HepG2 (cell line): Measurements from ENCODE around the gene CORO1A. TPM values are rescaled to one million over a fixed set of nuclear protein-coding genes. Genes with fewer than 3 reads are reported as not detected.
A peak's percentile ranks its signal among the peaks of the same experiment; 100 is the strongest.

ENCODE experiments used
- BHLHE40 ChIP-seq: IDR thresholded peaks from 2 replicates; pipeline ENCODE4 v1.6.1; 2011; ENCODE audit warnings: low read length, improper control_type of control experiment
- ELF4 ChIP-seq: sonication (generic); formaldehyde crosslinking; IDR thresholded peaks from 2 replicates; pipeline ENCODE4 v1.5.0; 2020; ENCODE audit warnings: missing genetic modification reagents, mild to moderate bottlenecking, moderate library complexity, borderline replicate concordance
- FOXJ3 ChIP-seq: sonication (generic); formaldehyde crosslinking; IDR thresholded peaks from 2 replicates; pipeline ENCODE4 v1.4.0; 2020; ENCODE audit warnings: missing genetic modification reagents, mild to moderate bottlenecking, borderline replicate concordance
- GTF3A ChIP-seq: sonication (generic); formaldehyde crosslinking; conservative IDR thresholded peaks from 2 replicates; pipeline ENCODE4 v1.4.0; 2020; ENCODE audit warnings: mild to moderate bottlenecking, missing genetic modification reagents
- JDP2 ChIP-seq: sonication (generic); formaldehyde crosslinking; IDR thresholded peaks from 2 replicates; pipeline ENCODE4 v1.8.1; 2022; ENCODE audit warnings: missing genetic modification reagents, borderline replicate concordance
- JUN ChIP-seq: sonication (generic); formaldehyde crosslinking; IDR thresholded peaks from 2 replicates; pipeline ENCODE4 v1.4.0; 2020; ENCODE audit warnings: mild to moderate bottlenecking, missing genetic modification reagents
- KAT2B ChIP-seq: fragments of 150-350 bp; IDR thresholded peaks from 2 replicates; pipeline ENCODE4 v1.6.1; 2014; ENCODE audit warnings: low read depth, low read length, borderline replicate concordance
- KLF6 ChIP-seq: IDR thresholded peaks from 2 replicates; pipeline ENCODE4 v1.8.0; 2016; ENCODE audit warnings: missing biosample characterization, missing genetic modification reagents
- LCORL ChIP-seq, 2 experiments: fragments of 450-650 bp in 1 of 2; sonication (generic) in 1 of 2; formaldehyde crosslinking in 1 of 2; IDR thresholded peaks; 2 replicates each; pipeline versions ENCODE4 v1.5.0 to v1.6.1; 2017 to 2020; ENCODE audit warnings: antibody characterized with exemption in 1 of 2, missing genetic modification reagents in 1 of 2
- MED1 ChIP-seq: sonication (generic); formaldehyde crosslinking; IDR thresholded peaks from 2 replicates; pipeline ENCODE4 v1.4.0; 2020; ENCODE audit warnings: missing genetic modification reagents
- MLX ChIP-seq: IDR thresholded peaks from 2 replicates; pipeline ENCODE4 v1.6.1; 2016
- NFATC3 ChIP-seq: sonication (generic); formaldehyde crosslinking; IDR thresholded peaks from 2 replicates; pipeline ENCODE4 v1.5.1; 2020; ENCODE audit warnings: mild to moderate bottlenecking, missing genetic modification reagents
- PCBP1 ChIP-seq: fragments of 200-400 bp; formaldehyde crosslinking; IDR thresholded peaks from 2 replicates; pipeline ENCODE4 v1.6.1; 2017; ENCODE audit warnings: mild to moderate bottlenecking, low read depth, low read length, borderline replicate concordance
- RARA ChIP-seq: IDR thresholded peaks from 2 replicates; pipeline ENCODE4 v1.6.1; 2016; ENCODE audit warnings: missing genetic modification reagents, missing compliant biosample characterization
- SMC3 ChIP-seq: IDR thresholded peaks from 2 replicates; pipeline ENCODE4 v1.6.1; 2011; ENCODE audit warnings: low read length, improper control_type of control experiment
- SP1 ChIP-seq, 2 experiments: fragments of 450-650 bp in 1 of 2; sonication (generic) in 1 of 2; formaldehyde crosslinking in 1 of 2; IDR thresholded peaks; 2 replicates each; pipeline versions ENCODE4 v1.4.0 to v1.6.1; 2016 to 2020; ENCODE audit warnings: missing genetic modification reagents in 1 of 2
- SP140L ChIP-seq: sonication (generic); formaldehyde crosslinking; IDR thresholded peaks from 2 replicates; pipeline ENCODE4 v1.4.0; 2020; ENCODE audit warnings: missing genetic modification reagents, borderline replicate concordance
- SP5 ChIP-seq: IDR thresholded peaks from 2 replicates; pipeline ENCODE4 v1.6.1; 2016; ENCODE audit warnings: low read depth, borderline replicate concordance
- TBX3 ChIP-seq: fragments of 450-650 bp; IDR thresholded peaks from 2 replicates; pipeline ENCODE4 v1.6.1; 2017; ENCODE audit warnings: antibody characterized with exemption, mild to moderate bottlenecking, inconsistent platforms, borderline replicate concordance
- TFAP4 ChIP-seq: sonication (generic); IDR thresholded peaks from 2 replicates; pipeline ENCODE4 v1.6.1; 2016; ENCODE audit warnings: low read depth, borderline replicate concordance
- TOE1 ChIP-seq: sonication (generic); formaldehyde crosslinking; IDR thresholded peaks from 2 replicates; pipeline ENCODE4 v1.4.0; 2020; ENCODE audit warnings: mild to moderate bottlenecking, missing genetic modification reagents
- XRCC5 ChIP-seq: fragments of 200-400 bp; formaldehyde crosslinking; optimal IDR thresholded peaks from 2 replicates; pipeline ENCODE3; 2017; ENCODE audit warnings: mild to moderate bottlenecking, low read length
- ZFX ChIP-seq: sonication (generic); formaldehyde crosslinking; IDR thresholded peaks from 2 replicates; pipeline ENCODE4 v1.4.0; 2020; ENCODE audit warnings: mild to moderate bottlenecking, low read depth, missing genetic modification reagents, moderate library complexity
- ZNF34 ChIP-seq: sonication (generic); formaldehyde crosslinking; IDR thresholded peaks from 2 replicates; pipeline ENCODE4 v1.4.0; 2020; ENCODE audit warnings: mild to moderate bottlenecking, missing genetic modification reagents, borderline replicate concordance
- ZNF558 ChIP-seq: sonication (generic); formaldehyde crosslinking; IDR thresholded peaks from 2 replicates; pipeline ENCODE4 v1.9.0; 2022; ENCODE audit warnings: mild to moderate bottlenecking, missing genetic modification reagents, borderline replicate concordance
- ZNF777 ChIP-seq: sonication (generic); formaldehyde crosslinking; IDR thresholded peaks from 2 replicates; pipeline ENCODE4 v1.4.0; 2020; ENCODE audit warnings: missing genetic modification reagents
- ZNF782 ChIP-seq: sonication (generic); formaldehyde crosslinking; IDR thresholded peaks from 2 replicates; pipeline ENCODE4 v1.4.0; 2020; ENCODE audit warnings: missing genetic modification reagents, mild to moderate bottlenecking, borderline replicate concordance
- ZNF816 ChIP-seq: sonication (generic); formaldehyde crosslinking; IDR thresholded peaks from 2 replicates; pipeline ENCODE4 v1.8.0; 2022; ENCODE audit warnings: missing genetic modification reagents, mild to moderate bottlenecking, borderline replicate concordance
- ZSCAN25 ChIP-seq: sonication (generic); formaldehyde crosslinking; IDR thresholded peaks from 2 replicates; pipeline ENCODE4 v1.8.0; 2022; ENCODE audit warnings: mild to moderate bottlenecking, missing genetic modification reagents
- polyA plus RNA-seq, 8 experiments: library from polyadenylated mRNA; depleted of rRNA in 3 of 8; stranded (reverse) in 7 of 8; unstranded in 1 of 8; fragments of >200 nt; fragmentation: Illumina TruSeq in 4 of 8; extraction: Trizol in 4 of 8; gene quantifications; 2 replicates each; pipeline versions ENCODE4 v1.2.1 to v1.2.3, GENCODE V29; 2011 to 2016; ENCODE audit warnings: low read depth in 4 of 8, missing spikeins in 1 of 8, mixed read lengths in 1 of 8; ENCODE audit not compliant: insufficient read depth in 1 of 8
- total RNA-seq, 5 experiments: library from RNA; depleted of rRNA; stranded (reverse); fragments of >200 nt; fragmentation: Illumina TruSeq; extraction: Trizol; gene quantifications; 2 replicates each; pipeline ENCODE4 v1.2.3, GENCODE V29; 2016; ENCODE audit warnings: low read depth in 1 of 5
- TF ChIP-seq, protein P1 (sequence below): sonication (generic); formaldehyde crosslinking; IDR thresholded peaks from 2 replicates; pipeline ENCODE4 v1.4.0; 2020; ENCODE audit warnings: missing genetic modification reagents

CORO1A gene
- total and polyA plus RNA-seq, 2 of the 13 experiments (the other 11 are each of a cell fraction or from before 2014, with no cell fraction given), result 6.5 to 12.9 TPM

- TF ChIP-seq, protein P1, sequence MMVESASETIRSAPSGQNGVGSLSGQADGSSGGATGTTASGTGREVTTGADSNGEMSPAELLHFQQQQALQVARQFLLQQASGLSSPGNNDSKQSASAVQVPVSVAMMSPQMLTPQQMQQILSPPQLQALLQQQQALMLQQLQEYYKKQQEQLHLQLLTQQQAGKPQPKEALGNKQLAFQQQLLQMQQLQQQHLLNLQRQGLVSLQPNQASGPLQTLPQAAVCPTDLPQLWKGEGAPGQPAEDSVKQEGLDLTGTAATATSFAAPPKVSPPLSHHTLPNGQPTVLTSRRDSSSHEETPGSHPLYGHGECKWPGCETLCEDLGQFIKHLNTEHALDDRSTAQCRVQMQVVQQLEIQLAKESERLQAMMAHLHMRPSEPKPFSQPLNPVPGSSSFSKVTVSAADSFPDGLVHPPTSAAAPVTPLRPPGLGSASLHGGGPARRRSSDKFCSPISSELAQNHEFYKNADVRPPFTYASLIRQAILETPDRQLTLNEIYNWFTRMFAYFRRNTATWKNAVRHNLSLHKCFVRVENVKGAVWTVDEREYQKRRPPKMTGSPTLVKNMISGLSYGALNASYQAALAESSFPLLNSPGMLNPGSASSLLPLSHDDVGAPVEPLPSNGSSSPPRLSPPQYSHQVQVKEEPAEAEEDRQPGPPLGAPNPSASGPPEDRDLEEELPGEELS (CRISPR knock-in tag), result peak; percentile 92
- no peak for TF ChIP-seq TOE1 (CRISPR knock-in tag)
- TF ChIP-seq ZSCAN25 (CRISPR knock-in tag), result peak; percentile 78
- TF ChIP-seq SP1 (IDR thresholded peaks at IDR 0.05), result no peak
- TF ChIP-seq SP1 (CRISPR knock-in tag; IDR thresholded peaks at IDR 0.05), result no peak
- TF ChIP-seq FOXJ3 (CRISPR knock-in tag), result no peak
- peak; percentile 71 for TF ChIP-seq SMC3
- TF ChIP-seq RARA (CRISPR knock-in tag), result 0 out of 2 replicates have a peak, but pooled peaks have one; percentile 27
- no peak for TF ChIP-seq MLX (CRISPR knock-in tag)
- no peak for TF ChIP-seq KLF6 (CRISPR knock-in tag)
- TF ChIP-seq ZNF558 (CRISPR knock-in tag), result no peak
- no peak for TF ChIP-seq XRCC5
- TF ChIP-seq BHLHE40, result no peak
- no peak for TF ChIP-seq GTF3A
- TF ChIP-seq LCORL (IDR thresholded peaks at IDR 0.05), result no peak
- no peak for TF ChIP-seq LCORL (CRISPR knock-in tag; IDR thresholded peaks at IDR 0.05)
- no peak for TF ChIP-seq ZNF777 (CRISPR knock-in tag)
- TF ChIP-seq JDP2 (CRISPR knock-in tag), result no peak
- TF ChIP-seq KAT2B, result no peak
- TF ChIP-seq ELF4 (CRISPR knock-in tag), result no peak
- TF ChIP-seq MED1, result peak; percentile 58
- no peak for TF ChIP-seq ZNF34 (CRISPR knock-in tag)
- TF ChIP-seq ZFX (CRISPR knock-in tag), result no peak
- no peak for TF ChIP-seq SP5 (CRISPR knock-in tag)
- TF ChIP-seq ZNF816 (CRISPR knock-in tag), result no peak
- TF ChIP-seq TBX3, result no peak
- 0 out of 2 replicates have a peak, but pooled peaks have one; percentile 51 for TF ChIP-seq SP140L (CRISPR knock-in tag)
- no peak for TF ChIP-seq JUN (CRISPR knock-in tag)
- no peak for TF ChIP-seq ZNF782 (CRISPR knock-in tag)
- no peak for TF ChIP-seq PCBP1
- TF ChIP-seq TFAP4, result no peak
- TF ChIP-seq NFATC3 (CRISPR knock-in tag), result no peak
Measured at GRCh38 chr16:30142672-30143346, 40.6 kb upstream of the CORO1A start (continued).
